CD4-positive, alpha-beta T cell treated with Interferon alpha-2 for 1 hour (primary cell): ENCODE data around the gene AP1S2.
"Not testable (repeated sequence)": the region's sequence is repeated elsewhere in the genome, so short reads cannot be mapped to it uniquely, and the experiment has no call there.

Experiments used
- DNase-seq, 2 donors: peaks; one replicate each; pipeline ENCODE4 v3.0.0-alpha.2; 2020 to 2022

Gene AP1S2

DNA sequence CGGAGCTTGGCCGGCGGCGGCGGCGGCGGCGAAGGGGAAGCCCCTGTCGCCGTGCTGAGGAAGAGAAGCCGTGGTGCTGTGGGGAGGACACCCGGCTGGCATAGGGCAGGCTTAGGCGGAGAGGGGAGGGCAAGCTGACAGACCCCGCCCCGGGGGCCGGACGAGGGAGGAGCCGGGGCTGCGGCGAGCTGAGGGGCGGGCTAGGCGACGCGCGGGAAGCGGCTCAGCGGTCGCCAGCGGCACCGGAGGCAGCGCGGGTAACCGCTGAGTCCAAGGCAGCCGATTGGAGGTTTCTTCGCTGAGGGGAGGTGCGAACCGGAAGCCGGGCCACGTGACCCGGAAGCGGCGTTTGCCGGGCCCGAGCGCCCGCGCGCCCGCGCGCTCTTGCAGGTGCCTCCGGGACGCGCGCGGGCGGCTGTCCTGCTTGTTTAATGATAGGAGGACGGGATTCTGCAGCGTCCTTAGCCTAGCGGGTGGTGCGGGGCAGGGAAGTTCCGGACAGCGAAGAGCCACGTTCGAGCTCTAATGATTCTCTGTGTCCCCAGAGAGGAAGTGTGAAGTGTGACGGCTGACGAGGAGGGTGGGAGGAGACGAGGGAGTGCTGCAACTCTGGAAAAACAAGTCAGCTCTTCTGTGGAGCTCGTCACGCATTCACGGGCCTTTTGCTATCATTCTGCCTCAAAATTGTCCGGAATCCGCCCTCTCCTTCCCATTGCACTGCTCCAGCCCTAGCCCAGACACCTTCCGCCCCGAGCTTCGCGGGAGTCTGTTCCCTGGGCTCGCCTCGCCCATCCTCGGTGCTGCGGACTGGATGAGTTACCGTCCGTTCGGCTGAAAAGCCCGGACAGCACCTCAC lies at the start of gene AP1S2:
TSS of gene AP1S2 (minus strand) at position 102 of the 856 bp plus-strand sequence. CDS start 2,289 bp downstream, outside the sequence.
- peak; percentile 95 to 98 for DNase-seq

DNA sequence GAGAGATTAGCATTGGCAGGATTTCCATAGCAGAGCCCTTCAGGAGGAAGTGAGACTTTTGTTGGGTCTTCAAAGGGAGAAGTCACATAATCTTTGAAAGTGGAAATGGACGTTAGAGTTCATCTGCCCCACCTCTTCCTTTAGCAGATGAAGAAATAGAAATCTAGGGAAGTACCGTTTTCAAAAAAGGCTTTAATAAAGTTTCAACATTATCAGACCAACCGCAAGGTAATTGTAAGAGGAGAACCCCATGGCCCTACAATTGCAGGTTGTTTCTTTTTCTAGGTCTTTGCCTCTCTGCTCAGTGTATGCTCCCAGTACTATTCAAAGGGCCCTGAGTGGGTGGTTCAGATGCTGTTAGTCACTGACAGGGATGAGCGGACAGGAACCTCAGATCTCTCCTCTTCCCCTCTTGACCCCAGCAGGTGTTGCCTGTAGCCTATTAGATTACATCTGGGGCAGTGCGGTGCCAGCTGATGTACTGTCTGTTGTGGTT lies 48.6 kb upstream of the AP1S2 start:
- DNase-seq: peak in 1 of 2 donors; percentile 25

DNA sequence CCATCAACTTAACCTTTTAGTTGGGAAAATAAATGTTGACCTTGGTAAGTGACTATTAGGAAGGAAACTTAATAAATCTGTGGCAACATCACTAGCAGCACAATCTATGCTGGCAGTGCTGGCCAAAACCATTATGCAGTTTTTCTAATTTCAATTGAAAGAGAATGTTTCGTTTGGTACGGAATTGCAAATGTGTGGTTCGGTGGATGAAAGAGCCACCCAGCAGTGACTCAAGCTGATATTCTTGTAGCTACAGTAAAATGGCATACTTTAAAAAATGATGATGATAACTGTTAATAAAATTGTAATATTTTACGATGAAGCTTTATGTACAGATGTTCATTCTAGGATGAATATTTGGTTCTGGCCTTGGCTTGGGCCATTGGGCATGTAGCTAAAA lies 40.7 kb upstream of the AP1S2 start:
- DNase-seq: no peak

DNA sequence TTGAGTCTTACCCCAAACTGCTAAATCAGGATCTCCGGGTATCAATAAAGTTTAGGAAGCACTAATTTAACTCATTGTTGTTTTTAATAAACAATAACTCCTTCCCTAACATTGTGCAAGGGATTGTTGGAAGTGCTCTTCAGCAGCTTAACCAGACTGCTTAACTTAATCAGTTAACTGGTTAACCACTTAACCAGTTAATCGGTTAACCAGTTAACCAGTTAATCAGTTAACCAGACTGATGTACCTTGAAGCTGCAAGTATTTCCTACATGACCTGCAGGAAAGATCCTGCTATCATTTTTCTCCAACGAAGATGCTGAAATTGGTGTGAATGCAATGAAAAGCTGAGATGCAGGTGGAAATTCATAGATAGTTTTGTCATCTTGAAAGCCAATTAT lies 40.1 kb upstream of the AP1S2 start:
- no peak for DNase-seq

DNA sequence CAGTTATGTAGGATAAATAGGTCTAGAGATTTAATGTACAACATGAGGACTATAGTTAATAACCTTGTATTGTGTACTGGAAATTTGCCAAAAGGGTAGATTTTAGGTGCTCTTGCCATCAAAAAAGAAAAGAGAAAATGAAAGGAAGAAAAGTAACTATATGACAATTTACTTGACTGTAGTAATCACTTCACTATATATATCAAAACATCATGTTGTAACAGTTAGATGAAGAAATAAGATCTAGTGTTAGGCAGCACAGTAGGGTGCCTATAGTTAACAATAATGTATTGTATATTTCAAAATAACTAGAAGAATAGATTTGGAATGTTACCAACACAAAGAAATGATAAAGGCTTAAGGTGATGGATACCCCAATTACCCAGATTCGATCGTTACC lies 35.9 kb upstream of the AP1S2 start:
- no peak for DNase-seq

DNA sequence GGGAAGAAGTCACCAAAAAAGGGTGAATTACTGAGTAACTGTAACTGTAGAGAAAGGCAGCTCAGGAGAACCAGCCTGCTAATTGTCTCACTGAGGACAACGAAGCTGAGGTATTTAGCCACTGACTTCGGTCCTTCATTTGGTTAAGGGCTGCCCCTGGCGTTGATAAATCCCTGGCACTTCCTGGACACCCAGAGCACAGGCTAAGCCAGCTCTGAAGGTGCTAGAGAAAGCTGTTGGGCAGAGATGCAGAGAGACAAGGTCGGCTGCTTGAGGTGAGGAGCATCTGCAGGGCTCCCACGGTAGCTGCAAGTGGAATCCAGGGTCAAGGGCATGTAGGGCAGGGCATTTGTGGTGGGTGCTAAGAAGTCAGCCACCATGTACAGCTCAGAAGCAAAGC lies 33.4 kb upstream of the AP1S2 start:
- no peak for DNase-seq

DNA sequence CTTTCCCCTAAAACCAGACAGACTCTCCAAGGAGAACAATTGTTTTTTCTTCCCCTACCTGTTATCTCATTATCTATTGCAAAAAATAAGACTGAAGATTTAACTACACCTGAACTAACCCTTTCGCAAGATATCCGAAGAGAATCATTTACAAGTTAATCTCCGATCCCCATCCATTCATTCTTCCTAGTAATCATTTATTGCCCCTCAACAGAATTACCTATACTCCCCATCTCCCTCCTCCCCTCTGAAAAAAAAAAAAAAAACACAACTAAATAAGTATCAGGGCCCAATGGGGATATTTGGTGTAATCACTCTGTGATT lies 28.9 kb upstream of the AP1S2 start:
- DNase-seq: no peak

DNA sequence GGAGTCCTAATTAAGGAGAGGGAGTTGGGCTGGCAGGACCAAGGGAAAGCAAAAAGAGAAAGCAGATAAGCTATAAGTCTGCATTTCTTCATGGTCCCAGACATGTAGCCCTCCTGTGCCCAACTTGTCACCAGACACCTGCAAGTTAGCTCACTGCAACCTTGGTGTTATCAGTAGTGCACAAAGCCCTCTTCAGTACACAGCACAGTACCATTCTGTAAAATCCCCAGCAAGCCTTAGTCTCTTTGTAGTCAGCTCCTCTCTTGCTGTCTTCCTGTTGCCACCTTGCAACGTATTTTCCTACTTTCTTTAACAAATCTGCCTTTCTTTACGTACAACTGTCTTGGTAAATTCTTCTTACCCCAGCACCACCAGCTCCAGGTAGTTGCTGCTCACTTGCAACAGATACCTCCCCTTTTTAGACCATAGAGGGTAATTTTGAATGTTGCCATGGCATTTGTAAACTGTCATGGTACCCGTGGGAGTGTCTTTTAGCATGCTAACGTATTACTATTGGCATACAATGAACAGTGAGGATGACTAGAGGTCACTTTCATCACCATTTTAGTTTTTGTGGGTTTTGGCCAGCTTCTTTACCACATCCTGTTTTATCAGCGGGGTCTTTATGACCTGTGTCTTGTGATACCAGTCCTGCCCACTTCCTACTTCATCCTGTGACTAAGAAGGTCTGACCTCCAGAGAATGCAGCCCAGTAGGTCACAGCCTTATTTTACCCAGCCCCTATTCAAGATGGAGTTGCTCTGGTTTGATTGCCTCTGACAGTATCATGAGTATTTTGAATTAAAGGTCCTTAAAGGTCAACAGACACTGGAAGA lies 28.3 kb upstream of the AP1S2 start:
- DNase-seq: peak; percentile 0 to 25

DNA sequence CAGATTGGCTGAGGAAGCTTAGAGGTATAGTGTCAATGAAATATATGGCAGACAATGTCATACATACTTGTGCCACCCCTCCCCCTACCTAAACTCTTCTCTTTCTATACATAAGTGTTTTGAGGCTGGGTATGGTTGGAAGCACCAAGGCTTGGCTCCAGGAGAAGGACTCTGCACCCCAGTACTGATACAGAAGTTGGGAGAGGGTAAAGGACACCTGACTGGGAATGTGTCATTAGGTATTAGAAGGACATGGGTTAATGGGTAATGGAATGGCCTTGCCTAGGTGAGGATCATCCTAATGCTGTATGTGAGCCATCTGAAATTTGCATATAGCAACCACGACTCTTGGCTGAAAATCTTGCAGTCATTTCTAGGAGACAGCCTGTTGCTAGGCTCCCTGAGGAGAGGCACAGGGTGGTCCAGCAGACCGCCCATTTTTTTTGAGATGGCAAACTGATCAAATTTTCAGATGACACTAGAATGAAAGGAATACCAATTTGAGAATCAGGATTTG lies 26.8 kb upstream of the AP1S2 start:
- no peak for DNase-seq

DNA sequence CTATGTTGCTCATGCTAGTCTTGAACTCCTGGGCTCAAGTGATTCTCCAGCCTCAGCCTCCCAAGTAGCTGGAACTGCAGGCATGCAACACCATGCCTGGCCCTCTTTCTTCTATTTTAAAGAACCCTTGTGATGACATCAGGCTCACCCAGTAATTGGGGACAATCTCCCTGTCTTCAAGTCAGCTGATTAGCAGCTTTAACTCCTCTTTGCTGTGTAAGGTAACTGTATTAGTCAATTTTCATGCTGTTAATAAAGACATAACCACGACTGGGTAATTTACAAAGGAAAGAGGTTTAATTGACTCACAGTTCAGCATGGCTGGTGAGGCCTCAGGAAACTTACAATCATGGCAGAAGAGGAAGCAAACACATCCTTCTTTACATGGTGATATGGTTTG lies 23.3 kb upstream of the AP1S2 start:
- DNase-seq: not testable (repeated sequence)

DNA sequence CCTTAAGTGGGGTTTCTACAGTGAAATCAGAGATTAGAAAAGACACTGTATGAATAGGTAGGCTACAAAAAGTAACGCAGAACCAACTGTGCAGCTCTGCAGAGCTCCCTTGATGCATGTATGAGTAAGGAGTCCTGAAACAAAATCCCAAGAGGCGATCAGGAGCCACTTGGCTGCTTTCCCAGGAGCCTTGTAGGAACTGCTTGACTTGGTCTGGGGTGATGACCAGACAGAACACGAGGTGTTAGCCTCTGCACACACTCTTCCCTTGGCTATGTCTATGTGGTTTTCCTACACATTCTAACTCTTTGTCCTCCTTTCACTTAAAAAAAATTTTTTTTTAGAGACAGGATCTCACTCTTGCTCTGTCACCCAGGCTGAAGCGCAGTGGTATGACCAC lies 22.8 kb upstream of the AP1S2 start:
- no peak for DNase-seq

DNA sequence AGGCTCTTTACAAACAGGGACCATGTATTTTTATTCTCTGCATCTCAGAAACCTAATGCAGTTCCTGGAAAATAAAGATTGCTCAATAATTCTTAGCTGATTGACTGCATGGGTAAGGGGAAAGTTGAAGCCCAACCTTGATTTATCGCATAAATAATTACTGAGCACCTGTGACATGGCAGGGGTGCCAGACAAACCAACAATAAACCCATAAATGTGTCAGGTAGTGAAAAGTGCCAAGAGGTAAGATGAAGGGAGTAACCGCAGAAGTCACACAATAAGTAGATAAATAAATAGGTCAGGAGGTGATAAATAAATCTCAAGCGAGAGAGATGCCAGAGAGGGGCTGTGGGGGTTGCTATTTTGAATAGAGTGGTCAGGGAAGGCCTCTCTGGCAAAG lies 20.1 kb upstream of the AP1S2 start:
- DNase-seq: no peak

DNA sequence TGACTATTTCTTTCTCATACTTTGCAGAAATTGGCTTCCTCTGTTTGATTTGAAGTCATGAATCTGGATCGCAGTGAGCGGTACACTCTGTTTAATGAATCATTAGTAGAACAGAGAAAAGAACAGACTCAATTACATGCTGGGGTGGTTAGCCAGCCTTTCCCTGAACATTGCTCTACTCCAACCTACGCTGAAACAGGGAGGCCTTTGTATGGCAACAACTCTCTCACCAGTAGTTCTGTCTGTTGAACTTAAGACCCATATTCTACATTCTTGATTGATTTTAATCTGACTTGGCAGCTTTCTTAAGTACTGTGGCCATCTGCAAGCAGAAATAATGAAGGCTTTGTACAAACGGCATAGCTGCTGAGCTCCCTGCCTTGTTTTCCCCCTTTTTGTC lies 19.0 kb upstream of the AP1S2 start:
- DNase-seq: no peak

DNA sequence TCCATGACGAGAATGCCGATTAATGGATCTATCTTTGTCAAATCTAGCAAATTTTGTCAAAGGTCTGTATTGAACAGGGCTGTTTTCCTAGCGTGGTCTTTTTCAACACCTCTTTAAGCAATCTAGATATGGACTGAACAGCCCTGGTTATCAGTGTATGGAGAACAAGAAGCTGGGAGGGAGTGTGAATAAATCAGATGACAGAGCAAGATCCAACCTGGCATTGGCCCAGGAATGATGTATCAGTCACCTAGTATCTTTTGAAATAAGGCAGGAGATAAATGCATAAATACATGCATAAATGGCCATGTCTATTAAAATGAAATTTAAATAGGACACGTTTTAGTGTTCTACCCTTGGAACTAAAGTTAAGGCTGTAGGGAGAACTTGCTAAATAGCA lies 15.7 kb upstream of the AP1S2 start:
- DNase-seq: no peak

DNA sequence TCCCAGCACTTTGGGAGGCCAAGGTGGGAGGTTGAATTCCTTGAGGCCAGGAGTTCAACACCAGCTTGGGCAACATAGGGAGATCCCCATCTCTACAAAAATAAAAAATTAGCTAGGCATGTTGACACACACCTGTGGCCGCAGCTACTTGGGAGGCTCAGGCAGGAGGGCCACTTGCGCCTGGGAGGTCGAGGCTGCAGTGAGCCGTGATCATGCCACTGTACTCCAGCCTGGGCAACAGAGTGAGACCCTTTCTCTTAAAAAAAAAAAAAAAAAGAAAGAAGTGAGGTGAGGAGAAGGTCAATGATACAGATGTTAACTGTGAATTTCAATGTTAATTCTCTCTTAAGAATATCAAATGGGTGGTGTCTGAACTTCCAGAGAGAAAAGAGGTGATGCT lies 15.1 kb upstream of the AP1S2 start:
- no peak for DNase-seq

DNA sequence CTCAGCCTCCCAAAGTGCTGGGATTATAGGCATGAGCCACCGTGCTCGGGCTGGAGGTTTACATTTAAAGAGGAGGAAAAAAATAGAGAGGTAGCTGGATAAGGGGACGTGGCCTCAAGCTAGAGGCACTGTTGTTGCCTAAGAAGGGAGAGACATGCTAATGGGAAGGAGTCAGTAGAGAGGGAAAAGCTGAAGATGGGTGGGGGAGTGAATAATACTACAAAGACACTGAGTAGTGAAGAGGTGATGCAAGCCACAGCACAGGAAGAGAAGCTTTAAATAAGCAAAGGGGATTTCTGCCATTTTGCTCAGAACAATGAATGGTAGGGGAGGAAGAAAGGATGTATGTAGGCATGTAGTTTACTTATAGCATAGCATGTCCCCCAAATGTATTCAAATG lies 11.5 kb upstream of the AP1S2 start:
- no peak for DNase-seq

DNA sequence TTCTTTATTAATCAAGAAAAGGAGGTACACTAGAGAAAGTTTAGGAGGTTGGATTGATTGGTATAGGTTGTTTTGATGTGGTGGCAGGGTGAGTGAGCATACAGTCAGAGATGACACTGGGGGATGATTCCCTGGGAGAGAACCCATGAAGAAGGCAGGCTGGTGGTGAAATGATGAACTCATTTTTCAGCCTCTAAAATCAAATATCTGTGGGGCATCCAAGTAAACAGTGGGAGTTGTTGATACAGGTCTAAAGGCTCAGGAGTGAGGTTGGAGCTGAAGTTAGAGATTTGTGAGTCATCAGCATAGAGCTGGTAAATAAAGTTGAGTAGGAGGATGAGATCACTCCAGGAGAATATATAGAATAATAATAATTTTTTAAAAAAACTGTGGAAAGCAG lies 10.0 kb upstream of the AP1S2 start:
- DNase-seq: no peak

DNA sequence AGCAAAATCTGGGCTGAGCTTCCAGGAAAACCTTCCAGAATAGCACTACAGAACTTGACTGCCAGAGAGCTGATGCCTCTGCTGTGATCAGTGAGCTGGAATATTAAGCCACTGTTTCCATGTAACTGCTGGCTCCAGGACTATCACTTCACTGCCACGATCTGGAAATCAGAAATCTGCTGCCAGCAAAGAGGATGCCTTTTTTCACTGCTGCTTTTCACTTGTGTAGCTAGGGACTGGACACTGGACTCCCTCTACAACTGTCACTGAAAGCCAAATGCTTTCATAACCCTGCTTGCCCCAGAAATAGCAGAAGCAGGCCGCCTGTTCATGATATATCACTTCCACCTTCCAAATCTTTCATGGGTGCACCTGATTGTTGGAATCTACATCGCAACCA lies 9.4 kb upstream of the AP1S2 start:
- DNase-seq: no peak

DNA sequence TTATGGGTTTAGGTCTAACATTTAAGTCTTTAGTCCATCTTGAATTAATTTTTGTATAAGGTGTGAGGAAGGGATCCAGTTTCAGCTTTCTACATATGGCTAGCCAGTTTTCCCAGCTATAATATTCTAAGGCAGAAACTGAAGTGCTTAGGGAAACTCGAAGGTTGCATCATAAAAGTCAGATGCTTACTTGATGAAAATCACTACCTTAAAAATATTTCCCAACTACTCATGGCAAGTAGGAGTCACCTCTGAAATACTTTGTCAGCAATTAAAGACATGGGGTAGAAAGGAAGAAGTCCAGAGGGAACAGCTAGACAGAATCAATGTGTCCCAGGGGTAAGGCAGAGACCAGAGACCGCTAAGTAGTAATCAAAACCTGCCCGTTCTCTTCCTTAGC lies 6.3 kb upstream of the AP1S2 start:
- no peak for DNase-seq

DNA sequence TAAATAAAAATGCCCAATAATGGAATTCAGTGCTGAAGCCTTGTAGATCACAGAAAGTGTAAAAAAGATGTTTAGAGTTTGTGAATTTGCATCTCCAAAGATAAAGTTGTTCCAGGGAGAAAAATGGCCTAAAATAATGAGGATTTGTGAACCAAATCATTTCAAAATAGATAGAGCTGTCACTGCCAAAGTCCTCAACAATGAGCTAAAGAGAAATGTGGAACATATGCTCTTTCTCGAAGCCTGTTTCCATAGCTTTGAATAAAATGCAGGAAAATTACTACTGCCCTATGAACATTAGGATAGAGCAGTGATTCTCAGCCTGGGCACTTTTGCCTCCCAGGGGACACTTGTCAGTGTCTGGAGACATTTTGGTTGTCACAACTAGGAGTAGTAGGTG lies 3.4 kb upstream of the AP1S2 start:
- no peak for DNase-seq

DNA sequence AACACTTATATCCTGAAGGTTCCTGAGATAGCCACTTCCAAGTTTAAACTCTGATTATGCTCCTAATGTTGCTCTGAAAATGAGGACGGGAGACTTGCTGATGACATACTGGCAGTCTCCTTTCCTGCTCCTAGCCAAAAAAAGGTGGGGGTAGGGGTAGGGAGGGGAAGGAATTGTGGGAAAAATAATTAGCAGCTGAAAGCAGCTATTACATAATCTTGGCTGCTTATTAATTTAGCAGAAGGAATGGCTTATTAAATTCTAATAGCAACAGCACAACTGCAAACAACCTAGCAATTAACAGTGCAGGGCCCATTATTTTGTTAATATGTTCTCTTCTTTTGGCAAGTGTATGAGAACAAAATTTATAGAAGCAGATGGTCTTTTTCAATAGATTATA lies 2.0 kb upstream of the AP1S2 start:
- no peak for DNase-seq

DNA sequence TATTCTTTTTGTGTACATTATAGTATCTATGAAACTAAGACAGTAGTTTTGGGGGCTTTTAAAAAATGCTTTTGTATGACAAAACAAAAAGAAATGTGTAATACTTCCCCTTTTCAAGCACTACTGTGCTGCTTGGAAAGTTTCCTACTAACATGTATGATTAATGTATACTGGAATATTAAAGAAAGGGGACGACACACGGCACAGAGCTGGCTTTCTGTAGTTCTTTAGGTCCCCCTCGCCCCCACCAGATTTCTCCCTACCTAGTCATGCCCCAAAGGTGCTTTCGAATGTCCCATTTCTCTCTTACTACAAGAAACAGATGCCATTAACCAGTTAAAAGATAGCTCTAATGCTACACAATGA lies 1.6 kb upstream of the AP1S2 start:
- no peak for DNase-seq

DNA sequence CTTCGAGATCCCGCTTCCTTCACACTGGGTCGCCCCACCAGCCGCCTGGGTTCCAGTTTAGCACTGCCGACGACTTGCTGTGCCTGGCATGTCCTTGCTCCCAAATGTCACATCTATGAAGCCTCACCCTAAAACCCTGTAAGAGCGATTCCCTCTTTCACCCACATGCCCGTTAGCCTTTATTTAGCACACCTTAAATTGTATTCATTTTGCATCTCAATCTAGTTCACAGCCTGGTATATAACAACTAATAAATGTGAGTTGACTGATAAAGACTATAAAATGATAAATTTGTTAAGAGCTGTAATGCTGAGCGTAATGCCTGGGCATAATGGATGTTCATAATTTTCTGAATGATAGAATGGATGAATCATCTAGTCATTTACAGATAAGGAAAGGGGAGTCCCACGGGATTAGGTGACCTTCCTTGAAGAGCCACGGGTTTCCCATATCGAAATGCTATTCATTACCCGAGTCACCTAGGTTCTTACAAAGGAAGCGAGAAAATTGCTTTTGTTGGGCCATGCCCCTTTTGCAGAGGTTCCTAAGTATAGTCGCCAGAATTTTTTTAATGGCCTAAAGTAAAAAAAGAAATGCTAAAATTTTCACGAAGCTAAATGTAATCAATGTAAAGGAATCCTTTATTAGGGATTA lies 1.1 kb upstream of the AP1S2 start:
- no peak for DNase-seq
